ENCODE data around the gene TRMT61A. TPM values are rescaled to one million over a fixed set of nuclear protein-coding genes. Genes with fewer than 3 reads are reported as not detected.

The TRMT61A gene
- polyA plus RNA-seq, 4 donors = 4.9 to 16.5 (median 7.7) TPM

DNA sequence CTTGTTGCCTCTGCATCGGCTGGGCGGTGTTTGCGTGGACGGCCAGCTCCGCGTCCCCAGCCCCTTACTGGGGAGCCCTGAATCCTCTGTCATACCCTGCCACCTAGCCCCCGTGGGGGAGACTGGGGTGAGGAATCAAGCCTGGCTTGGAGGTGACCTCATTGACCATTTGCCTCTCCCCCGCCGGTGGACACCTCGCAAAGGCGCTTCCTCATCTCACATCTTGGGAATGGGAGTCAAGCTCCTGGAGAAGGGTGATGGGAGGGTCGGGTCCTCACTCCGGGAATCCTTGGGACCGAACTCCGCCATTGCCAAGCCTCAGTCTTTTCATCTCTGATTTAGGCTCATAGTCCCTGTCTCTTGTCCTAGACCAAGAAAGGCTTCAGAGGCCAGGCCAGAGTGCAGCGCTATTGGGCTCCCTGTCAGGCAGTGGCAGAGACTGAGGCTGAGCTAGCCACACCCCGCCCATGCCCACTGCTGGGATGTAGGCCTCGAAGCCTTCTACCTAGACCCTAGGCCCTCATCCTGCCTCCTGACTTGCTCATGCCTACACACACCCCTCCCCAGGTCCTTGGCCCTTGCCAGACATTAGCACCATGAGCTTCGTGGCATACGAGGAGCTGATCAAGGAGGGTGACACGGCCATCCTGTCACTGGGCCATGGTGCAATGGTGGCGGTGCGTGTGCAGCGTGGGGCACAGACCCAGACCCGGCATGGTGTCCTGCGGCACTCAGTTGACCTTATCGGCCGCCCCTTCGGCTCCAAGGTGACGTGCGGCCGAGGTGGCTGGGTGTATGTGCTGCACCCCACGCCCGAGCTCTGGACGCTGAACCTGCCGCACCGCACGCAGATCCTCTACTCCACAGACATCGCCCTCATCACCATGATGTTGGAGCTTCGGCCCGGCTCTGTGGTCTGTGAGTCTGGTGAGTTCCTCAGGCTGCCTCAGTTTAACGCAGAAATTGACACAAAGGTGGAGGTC lies 678 bp downstream of the TRMT61A start:
- H3K4me3 ChIP-seq (ENCODE audit: low read depth in 1 of 3, low read length in 3 of 3) = peak overlapping the region; percentile 70 to 82 (median 79)

GRCh38 chr14:103530390-103530789 lies 1.4 kb downstream of the TRMT61A start:
- Histone ChIP-seq H3K4me3 (ENCODE audit: low read depth in 1 of 3, low read length in 3 of 3) (no peak overlapping the region), H3K9me3 (ENCODE audit: control insufficient read depth in 2 of 2, insufficient read depth in 1 of 2, low read depth in 1 of 2, low read length in 1 of 2) (no peaks in the 10 kb centered on the region), H3K27ac (ENCODE audit: low read depth in 1 of 3, low read length in 2 of 3) (no peak overlapping the region), H3K4me1 (ENCODE audit: control insufficient read depth in 3 of 3, insufficient read depth in 2 of 3, low read depth in 1 of 3, low read length in 2 of 3) (peaks cover 0 to 78% (median 0%) of the 10 kb centered on the region in 3 donors), H3K36me3 (ENCODE audit: control insufficient read depth in 3 of 3, insufficient read depth in 2 of 3, low read depth in 1 of 3, low read length in 3 of 3) (peaks cover 0 to 63% (median 0%) of the 10 kb centered on the region in 3 donors), H3K27me3 (ENCODE audit: control insufficient read depth in 3 of 3, insufficient read depth in 3 of 3, low read length in 3 of 3) (no peaks in the 10 kb centered on the region)
- WGBS, 3 donors = 57 to 72% (median 69%) methylated on average over 3 to 7 of the region's 7 CpGs
- DNase-seq (no peak), FAIRE-seq (no peak)

More for the DNA sequence above, 678 bp downstream of the TRMT61A start:
- peaks cover 0 to 85% (median 0%) of the 10 kb centered on the region in 3 donors for H3K4me1 ChIP-seq (ENCODE audit: control insufficient read depth in 3 of 3, insufficient read depth in 2 of 3, low read depth in 1 of 3, low read length in 2 of 3)
- peak overlapping the region in 2 of 3 donors; percentile 39 to 76 for H3K27ac ChIP-seq (ENCODE audit: low read depth in 1 of 3, low read length in 2 of 3)
- H3K9me3 ChIP-seq (ENCODE audit: control insufficient read depth in 2 of 2, insufficient read depth in 1 of 2, low read depth in 1 of 2, low read length in 1 of 2) = no peaks in the 10 kb centered on the region
- peaks cover 0 to 56% (median 0%) of the 10 kb centered on the region in 3 donors for H3K36me3 ChIP-seq (ENCODE audit: control insufficient read depth in 3 of 3, insufficient read depth in 2 of 3, low read depth in 1 of 3, low read length in 3 of 3)
- WGBS, 3 donors = 41 to 50% (median 49%) methylated on average over 38 to 42 of the region's 42 CpGs
- H3K27me3 ChIP-seq (ENCODE audit: control insufficient read depth in 3 of 3, insufficient read depth in 3 of 3, low read length in 3 of 3) = no peaks in the 10 kb centered on the region
- DNase-seq = no peak
- FAIRE-seq = no peak

DNA sequence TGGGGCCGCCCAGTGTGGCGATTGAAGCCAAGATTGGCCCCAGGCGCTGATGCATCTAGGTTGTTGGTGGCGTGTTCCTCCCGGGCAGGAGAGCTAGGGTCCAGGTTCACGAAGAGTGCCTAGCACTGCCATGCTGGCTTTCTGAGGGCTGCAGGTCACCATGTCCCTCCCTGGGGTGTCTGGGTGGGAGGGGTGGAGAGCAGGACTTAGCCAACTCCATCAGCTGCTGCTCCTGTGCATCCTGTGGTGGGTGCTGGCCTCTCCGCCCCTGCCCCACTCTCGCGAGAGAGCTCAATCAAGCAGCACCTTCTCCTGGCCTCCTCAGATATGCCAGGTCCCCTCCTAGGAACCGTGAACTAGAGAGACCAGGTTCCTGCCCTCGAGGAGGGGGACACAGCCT lies 1.8 kb downstream of the TRMT61A start:
- 90 to 93% (median 91%) methylated on average over 11 of the region's 11 CpGs for WGBS, 3 donors
- DNase-seq (no peak), FAIRE-seq (no peak)
- Histone ChIP-seq H3K9me3 (ENCODE audit: control insufficient read depth in 2 of 2, insufficient read depth in 1 of 2, low read depth in 1 of 2, low read length in 1 of 2) (no peaks in the 10 kb centered on the region), H3K27ac (ENCODE audit: low read depth in 1 of 3, low read length in 2 of 3) (no peak overlapping the region), H3K4me1 (ENCODE audit: control insufficient read depth in 3 of 3, insufficient read depth in 2 of 3, low read depth in 1 of 3, low read length in 2 of 3) (peaks cover 0 to 73% (median 0%) of the 10 kb centered on the region in 3 donors), H3K4me3 (ENCODE audit: low read depth in 1 of 3, low read length in 3 of 3) (no peak overlapping the region), H3K27me3 (ENCODE audit: control insufficient read depth in 3 of 3, insufficient read depth in 3 of 3, low read length in 3 of 3) (no peaks in the 10 kb centered on the region), H3K36me3 (ENCODE audit: control insufficient read depth in 3 of 3, insufficient read depth in 2 of 3, low read depth in 1 of 3, low read length in 3 of 3) (peaks cover 0 to 67% (median 0%) of the 10 kb centered on the region in 3 donors)

DNA sequence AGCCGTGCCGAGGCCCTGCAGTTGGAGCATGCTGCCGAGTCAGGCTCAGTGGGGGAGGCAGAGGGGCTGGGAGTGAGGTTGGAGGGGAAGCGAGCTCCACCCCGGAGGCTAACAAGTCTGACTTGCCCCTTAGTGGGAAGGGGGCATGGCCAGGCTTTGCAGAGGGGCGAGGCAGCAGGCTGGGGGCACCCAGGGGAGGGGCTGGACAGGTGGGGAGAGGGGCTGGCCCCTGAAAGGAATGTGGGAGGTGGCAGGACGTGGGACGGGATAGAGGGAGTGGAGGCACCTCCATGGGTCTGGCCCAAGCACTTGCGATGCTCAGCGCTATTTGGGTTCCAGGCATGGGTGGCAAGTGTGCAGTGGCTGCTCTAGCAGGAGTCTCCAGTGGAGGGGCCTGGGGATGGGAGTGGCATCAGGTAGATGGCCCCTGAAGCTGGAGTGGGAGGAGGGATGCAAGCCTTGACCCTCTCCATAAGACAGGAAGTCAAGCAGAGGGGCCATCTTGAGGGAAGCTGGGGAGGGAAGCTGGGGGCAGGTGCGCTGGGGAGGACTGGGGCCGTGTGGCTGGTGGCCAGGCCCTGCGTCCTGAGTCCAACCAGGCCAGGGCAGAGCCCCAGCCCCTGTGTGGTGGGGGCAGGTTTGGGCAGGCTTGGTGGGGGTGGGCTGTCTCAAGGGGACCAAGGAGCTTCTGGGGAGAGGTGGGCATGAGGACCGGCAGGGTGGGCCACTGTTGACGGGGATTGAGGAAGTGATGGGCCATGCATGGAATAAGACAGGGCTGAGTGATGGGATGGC lies 2.6 kb downstream of the TRMT61A start:
- H3K4me3 ChIP-seq (ENCODE audit: low read depth in 1 of 3, low read length in 3 of 3) = no peak overlapping the region
- H3K36me3 ChIP-seq (ENCODE audit: control insufficient read depth in 3 of 3, insufficient read depth in 2 of 3, low read depth in 1 of 3, low read length in 3 of 3) = peaks cover 0 to 68% (median 0%) of the 10 kb centered on the region in 3 donors
- no peak for FAIRE-seq
- no peak overlapping the region for H3K27ac ChIP-seq (ENCODE audit: low read depth in 1 of 3, low read length in 2 of 3)
- DNase-seq = no peak
- H3K4me1 ChIP-seq (ENCODE audit: control insufficient read depth in 3 of 3, insufficient read depth in 2 of 3, low read depth in 1 of 3, low read length in 2 of 3) = peaks cover 0 to 65% (median 0%) of the 10 kb centered on the region in 3 donors
- 91 to 96% (median 91%) methylated on average over 14 to 15 of the region's 15 CpGs for WGBS, 3 donors
- no peaks in the 10 kb centered on the region for H3K27me3 ChIP-seq (ENCODE audit: control insufficient read depth in 3 of 3, insufficient read depth in 3 of 3, low read length in 3 of 3)
- no peaks in the 10 kb centered on the region for H3K9me3 ChIP-seq (ENCODE audit: control insufficient read depth in 2 of 2, insufficient read depth in 1 of 2, low read depth in 1 of 2, low read length in 1 of 2)

DNA sequence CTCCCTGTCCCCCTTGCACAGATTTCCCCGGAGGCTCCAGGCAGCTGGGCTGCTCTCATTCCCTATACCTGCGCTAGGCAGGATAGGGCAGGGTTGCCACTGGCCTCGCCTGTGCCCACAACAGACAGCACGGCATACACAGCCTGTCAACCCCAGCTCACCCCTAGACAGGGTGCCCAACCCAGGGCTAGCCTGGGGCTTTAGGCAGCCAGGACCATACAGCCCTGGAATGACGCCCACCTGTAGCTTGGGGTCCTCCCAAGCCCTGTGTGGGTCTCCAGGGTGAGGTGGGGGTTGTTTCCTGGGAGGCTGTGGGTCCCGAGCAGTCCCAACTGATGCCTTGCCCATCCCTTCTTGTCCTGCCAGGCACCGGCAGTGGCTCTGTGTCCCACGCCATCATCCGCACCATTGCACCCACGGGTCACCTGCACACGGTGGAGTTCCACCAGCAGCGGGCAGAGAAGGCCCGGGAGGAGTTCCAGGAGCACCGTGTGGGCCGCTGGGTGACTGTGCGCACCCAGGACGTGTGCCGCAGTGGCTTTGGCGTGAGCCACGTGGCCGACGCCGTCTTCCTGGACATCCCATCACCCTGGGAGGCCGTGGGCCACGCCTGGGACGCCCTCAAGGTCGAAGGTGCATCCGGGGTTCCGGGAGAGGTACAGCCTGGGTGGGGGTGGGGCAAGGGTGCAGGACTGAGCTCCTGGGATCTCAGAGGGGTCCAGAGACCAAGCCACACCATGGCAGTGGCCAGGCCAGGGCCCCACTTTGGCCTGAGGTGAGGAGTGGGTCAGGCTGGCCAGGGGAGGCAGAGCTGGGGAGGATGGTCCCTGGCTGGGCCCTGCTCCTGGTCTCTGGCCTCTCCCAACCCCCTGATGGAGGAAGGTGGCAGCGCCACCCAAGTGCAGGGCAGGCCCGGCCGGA lies 3.5 kb downstream of the TRMT61A start:
- H3K27me3 ChIP-seq (ENCODE audit: control insufficient read depth in 3 of 3, insufficient read depth in 3 of 3, low read length in 3 of 3) = no peaks in the 10 kb centered on the region
- H3K9me3 ChIP-seq (ENCODE audit: control insufficient read depth in 2 of 2, insufficient read depth in 1 of 2, low read depth in 1 of 2, low read length in 1 of 2) = no peaks in the 10 kb centered on the region
- no peak for FAIRE-seq
- 71 to 80% (median 79%) methylated on average over 31 to 32 of the region's 32 CpGs for WGBS, 3 donors
- peaks cover 0 to 74% (median 0%) of the 10 kb centered on the region in 3 donors for H3K36me3 ChIP-seq (ENCODE audit: control insufficient read depth in 3 of 3, insufficient read depth in 2 of 3, low read depth in 1 of 3, low read length in 3 of 3)
- H3K4me1 ChIP-seq (ENCODE audit: control insufficient read depth in 3 of 3, insufficient read depth in 2 of 3, low read depth in 1 of 3, low read length in 2 of 3) = peaks cover 0 to 58% (median 0%) of the 10 kb centered on the region in 3 donors
- no peak for DNase-seq
- H3K4me3 ChIP-seq (ENCODE audit: low read depth in 1 of 3, low read length in 3 of 3) = no peak overlapping the region
- H3K27ac ChIP-seq (ENCODE audit: low read depth in 1 of 3, low read length in 2 of 3) = peak overlapping the region in 1 of 3 donors; percentile 62

DNA sequence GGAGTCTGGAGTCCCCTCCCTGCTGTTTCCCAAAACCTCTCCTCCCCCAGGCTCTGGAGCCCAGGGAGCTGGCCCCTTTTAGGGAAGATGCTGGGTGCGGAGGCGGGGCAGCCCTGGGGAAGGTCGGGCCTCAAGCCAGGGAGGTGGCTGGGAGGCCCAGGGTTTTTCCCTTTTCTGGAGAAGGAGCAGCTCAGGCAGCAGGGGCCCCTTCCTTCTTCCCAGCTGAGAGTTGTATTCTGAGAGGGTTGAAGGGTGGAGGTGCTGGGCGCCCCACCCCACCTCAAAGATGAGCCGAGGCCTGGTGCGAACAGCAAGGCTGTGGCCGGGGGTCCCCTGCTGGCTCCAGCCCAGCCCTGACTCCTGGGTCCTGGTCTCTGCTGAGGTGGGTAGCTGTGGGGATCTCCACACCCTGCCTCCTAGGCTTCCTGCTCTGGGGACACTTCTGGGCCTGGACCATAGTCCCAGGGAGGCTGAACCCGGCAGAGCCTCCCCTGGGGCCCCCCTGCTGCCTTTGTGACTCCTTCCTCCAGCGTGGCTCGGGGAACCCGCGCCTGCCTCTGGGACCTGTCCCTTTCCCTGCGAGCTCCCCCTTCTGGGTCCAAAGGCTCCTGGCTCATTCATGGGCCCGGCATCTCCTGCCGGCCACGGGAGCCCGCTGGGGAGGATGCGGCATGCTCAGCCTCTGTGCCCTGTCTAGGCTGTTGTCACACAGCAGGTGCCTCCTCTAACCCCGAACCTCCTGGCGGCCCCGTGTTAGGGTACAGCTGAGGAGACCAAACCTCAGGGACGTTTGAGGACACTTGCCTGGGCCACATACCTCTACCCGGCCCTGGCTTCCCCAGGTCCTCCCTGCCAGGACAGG lies 4.4 kb downstream of the TRMT61A start:
- peak overlapping the region in 1 of 3 donors; percentile 62 for H3K27ac ChIP-seq (ENCODE audit: low read depth in 1 of 3, low read length in 2 of 3)

DNA sequence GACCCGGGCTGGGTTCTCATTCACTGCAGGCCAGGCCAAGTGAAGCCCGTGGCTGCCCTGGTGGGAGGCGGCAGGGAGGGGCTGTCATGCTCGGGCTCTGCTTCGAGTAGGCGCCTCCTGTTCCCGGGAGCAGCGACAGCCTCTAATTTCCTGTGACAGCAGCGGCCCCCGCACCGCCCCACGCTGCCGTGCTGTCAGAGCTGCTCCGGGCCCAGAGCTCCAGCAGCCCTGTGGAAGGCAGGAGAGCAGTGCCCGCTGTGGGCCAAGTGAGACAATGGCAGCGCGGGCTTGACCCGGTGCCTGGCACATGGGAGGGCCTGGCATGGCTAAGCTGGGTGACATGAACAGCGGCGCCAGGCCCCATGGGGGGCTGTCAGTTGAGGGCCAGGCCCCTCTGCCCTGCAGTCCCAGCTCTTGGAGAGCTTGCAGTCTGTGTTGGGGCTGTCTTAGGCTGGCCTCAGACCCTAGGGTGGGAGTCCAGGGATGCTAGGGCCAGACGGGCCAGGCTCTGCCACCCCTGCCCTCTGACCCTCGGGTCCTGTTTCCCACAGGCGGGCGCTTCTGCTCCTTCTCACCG lies 5.1 kb downstream of the TRMT61A start:
- Histone ChIP-seq H3K36me3 (ENCODE audit: control insufficient read depth in 3 of 3, insufficient read depth in 2 of 3, low read depth in 1 of 3, low read length in 3 of 3) (peaks cover 0 to 79% (median 0%) of the 10 kb centered on the region in 3 donors), H3K27me3 (ENCODE audit: control insufficient read depth in 3 of 3, insufficient read depth in 3 of 3, low read length in 3 of 3) (no peaks in the 10 kb centered on the region), H3K4me1 (ENCODE audit: control insufficient read depth in 3 of 3, insufficient read depth in 2 of 3, low read depth in 1 of 3, low read length in 2 of 3) (peaks cover 0 to 46% (median 0%) of the 10 kb centered on the region in 3 donors), H3K27ac (ENCODE audit: low read depth in 1 of 3, low read length in 2 of 3) (peak overlapping the region in 1 of 3 donors; percentile 62), H3K9me3 (ENCODE audit: control insufficient read depth in 2 of 2, insufficient read depth in 1 of 2, low read depth in 1 of 2, low read length in 1 of 2) (no peaks in the 10 kb centered on the region), H3K4me3 (ENCODE audit: low read depth in 1 of 3, low read length in 3 of 3) (no peak overlapping the region)
- 85 to 89% (median 89%) methylated on average over 18 to 25 of the region's 25 CpGs for WGBS, 3 donors
- no peak for DNase-seq
- no peak for FAIRE-seq

More for the DNA sequence above, 4.4 kb downstream of the TRMT61A start:
- 77 to 79% (median 78%) methylated on average over 20 to 23 of the region's 23 CpGs for WGBS, 3 donors
- FAIRE-seq (no peak), DNase-seq (no peak)
- Histone ChIP-seq H3K4me1 (ENCODE audit: control insufficient read depth in 3 of 3, insufficient read depth in 2 of 3, low read depth in 1 of 3, low read length in 2 of 3) (peaks cover 0 to 49% (median 0%) of the 10 kb centered on the region in 3 donors), H3K36me3 (ENCODE audit: control insufficient read depth in 3 of 3, insufficient read depth in 2 of 3, low read depth in 1 of 3, low read length in 3 of 3) (peaks cover 0 to 79% (median 0%) of the 10 kb centered on the region in 3 donors), H3K9me3 (ENCODE audit: control insufficient read depth in 2 of 2, insufficient read depth in 1 of 2, low read depth in 1 of 2, low read length in 1 of 2) (no peaks in the 10 kb centered on the region), H3K4me3 (ENCODE audit: low read depth in 1 of 3, low read length in 3 of 3) (no peak overlapping the region), H3K27me3 (ENCODE audit: control insufficient read depth in 3 of 3, insufficient read depth in 3 of 3, low read length in 3 of 3) (no peaks in the 10 kb centered on the region)
